Adrenal gland (tissue), 5 donors: ENCODE data around the gene CPPED1.

Source experiments
- POLR2A ChIP-seq, 2 donors: fragments of 450-650 bp; IDR thresholded peaks; one replicate each; pipeline ENCODE4 v1.6.1; 2017; ENCODE audit warnings: antibody characterized with exemption in 2 of 2, mild to moderate bottlenecking in 2 of 2, moderate library complexity in 1 of 2
- TF ChIP-seq, protein P1 (sequence below), 6 experiments: fragments of 450-650 bp in 4 of 6; fragments of 200-600 bp in 2 of 6; sonication (generic) in 1 of 6; IDR thresholded peaks; 1 replicate in 5 of 6; 2 replicates in 1 of 6; pipeline versions ENCODE4 v1.5.1 to v1.8.0; 2016 to 2021; ENCODE audit warnings: antibody characterized with exemption in 6 of 6, mild to moderate bottlenecking in 2 of 6, moderate library complexity in 1 of 6
- donor health status: DM: no; HTN: no; CAD: no.

DNA sequence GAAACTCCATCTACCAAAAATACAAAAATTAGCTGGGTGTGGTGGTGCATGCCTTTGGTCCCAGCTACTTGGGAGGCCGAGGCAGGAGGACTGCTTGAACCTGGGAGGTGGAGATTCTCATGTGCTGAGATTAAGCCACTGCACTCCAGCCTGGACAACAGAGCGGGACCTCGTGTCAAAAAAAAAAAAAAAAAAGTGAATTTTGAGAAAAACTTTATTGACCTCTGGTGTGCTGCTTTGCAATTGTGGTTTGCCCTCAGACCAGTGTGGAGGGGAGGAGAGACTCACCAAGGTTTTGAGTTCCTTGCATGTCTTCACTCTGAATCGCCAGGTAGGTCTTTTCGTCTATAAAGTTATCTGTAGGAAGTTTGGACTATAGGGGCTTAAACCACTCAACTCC, 145.2 kb downstream of the CPPED1 start:
- TF ChIP-seq, protein P1, sequence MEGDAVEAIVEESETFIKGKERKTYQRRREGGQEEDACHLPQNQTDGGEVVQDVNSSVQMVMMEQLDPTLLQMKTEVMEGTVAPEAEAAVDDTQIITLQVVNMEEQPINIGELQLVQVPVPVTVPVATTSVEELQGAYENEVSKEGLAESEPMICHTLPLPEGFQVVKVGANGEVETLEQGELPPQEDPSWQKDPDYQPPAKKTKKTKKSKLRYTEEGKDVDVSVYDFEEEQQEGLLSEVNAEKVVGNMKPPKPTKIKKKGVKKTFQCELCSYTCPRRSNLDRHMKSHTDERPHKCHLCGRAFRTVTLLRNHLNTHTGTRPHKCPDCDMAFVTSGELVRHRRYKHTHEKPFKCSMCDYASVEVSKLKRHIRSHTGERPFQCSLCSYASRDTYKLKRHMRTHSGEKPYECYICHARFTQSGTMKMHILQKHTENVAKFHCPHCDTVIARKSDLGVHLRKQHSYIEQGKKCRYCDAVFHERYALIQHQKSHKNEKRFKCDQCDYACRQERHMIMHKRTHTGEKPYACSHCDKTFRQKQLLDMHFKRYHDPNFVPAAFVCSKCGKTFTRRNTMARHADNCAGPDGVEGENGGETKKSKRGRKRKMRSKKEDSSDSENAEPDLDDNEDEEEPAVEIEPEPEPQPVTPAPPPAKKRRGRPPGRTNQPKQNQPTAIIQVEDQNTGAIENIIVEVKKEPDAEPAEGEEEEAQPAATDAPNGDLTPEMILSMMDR (IDR thresholded peaks at IDR 0.05) = no peak
- no peak for TF ChIP-seq POLR2A (IDR thresholded peaks at IDR 0.05)
